GM12873 (cell line): ENCODE results near the gene LRRC55.

Source experiments
- CTCF ChIP-seq: IDR thresholded peaks from 2 replicates; pipeline ENCODE4 v1.5.1; 2012; ENCODE audit warnings: low read depth, mild to moderate bottlenecking, moderate library complexity, low read length, control low read depth; ENCODE audit not compliant: insufficient read depth; ENCODE audit errors: missing control alignments

Gene LRRC55

DNA sequence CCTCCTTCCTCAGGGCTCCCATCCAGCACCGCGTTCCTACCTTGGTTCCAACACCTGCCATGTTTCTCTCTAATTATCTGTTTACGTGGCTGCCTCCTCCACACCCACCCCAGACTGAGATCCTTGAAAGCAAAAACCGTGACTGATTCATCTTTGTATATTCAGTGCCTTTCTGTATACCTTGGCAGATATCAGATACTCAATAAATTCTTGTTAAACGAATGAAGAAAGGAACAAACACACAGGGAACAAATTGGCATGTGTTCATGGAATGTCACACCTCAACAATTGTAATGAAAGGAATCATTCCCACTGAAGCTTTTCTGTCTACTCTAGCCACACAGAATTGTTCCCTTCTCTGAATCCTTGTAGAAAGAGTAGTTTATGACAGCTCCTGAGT, 20.4 kb upstream of the LRRC55 start:
- no peak for TF ChIP-seq CTCF

GRCh38 chr11:57162179-57162898, 19.4 kb upstream of the LRRC55 start:
- no peak for TF ChIP-seq CTCF

GRCh38 chr11:57163160-57163868, 18.4 kb upstream of the LRRC55 start:
- no peak for TF ChIP-seq CTCF

DNA sequence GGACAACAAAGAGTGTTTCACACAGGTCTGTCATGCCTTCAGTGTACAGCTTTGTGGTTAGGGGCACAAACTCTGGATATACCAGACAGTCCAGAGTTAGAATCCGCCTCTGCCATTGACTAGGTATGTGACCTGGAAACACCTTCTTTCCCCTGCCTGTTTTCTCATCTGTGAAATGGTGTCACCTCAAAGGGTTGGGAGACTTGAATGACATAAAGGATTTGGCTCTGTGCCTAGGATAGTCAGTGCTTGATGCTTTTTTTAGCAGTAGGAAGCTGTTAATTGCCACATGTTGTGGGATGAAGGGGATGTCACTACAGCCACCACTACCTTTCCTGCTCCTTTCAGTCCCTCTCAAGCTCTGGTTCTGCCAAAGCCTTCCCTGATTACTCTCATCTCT, 17.4 kb upstream of the LRRC55 start:
- TF ChIP-seq CTCF, result no peak

DNA sequence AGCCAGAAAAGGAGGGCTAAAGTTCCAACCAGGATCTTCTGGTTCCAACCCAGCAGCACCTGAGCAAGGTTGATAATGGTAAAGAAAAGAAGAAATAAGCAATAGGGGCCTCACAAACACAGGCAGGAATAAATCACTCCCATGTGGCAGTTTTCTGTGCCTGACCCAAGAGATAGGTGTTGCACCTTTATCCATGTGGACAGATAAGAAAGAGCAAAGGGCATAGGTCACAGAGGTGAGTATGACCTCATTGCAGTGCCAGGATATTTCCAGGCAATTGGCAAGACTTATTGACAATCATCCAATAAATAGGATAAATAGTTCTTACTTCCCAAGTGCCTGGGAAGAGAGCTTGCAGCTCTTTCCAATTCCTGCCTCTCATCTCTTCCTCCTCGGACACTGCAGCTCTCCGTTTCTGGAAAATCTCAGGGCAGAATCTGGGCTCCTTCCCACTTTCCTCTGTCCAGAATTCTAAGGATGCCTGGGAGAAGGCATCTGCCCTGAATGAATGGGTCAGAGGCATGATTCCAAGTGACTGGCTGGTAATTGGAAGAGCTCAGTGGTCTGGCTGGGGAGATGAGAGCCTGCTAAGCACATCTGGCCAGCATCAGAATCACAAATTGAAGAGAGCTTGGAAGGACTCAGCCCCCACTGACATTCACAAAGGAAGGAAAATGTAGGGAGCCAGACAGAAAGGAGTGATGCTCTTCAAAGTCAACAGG, 14.5 kb upstream of the LRRC55 start:
- no peak for TF ChIP-seq CTCF

DNA sequence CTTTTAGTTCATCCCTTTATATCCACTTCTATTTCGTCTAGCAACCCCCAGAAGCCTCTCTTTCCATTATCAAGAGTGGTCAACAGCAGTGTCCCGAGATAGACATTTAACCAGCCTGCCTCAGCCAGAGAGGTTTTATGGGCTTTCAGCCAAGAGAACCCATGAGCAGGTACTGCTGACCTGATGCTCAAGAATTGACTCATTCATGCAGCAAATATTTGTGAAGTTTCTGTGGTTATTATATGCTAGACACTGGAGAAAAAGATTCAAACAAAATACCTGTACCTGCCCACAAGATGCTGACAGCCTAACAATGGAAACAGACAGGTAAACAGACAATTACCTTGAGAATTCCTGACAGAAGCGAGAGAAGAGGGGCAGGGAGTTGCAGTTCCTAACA, 9.7 kb upstream of the LRRC55 start:
- TF ChIP-seq CTCF, result no peak

GRCh38 chr11:57174656-57175055, 7.1 kb upstream of the LRRC55 start:
- no peak for TF ChIP-seq CTCF
